ENCODE measurements around the gene NSD1.
"Not testable (repeated sequence)": the region's sequence is repeated elsewhere in the genome, so short reads cannot be mapped to it uniquely, and the experiment has no call there.

Gene NSD1

GRCh38 chr5:177234841-177235240, 101.3 kb downstream of the NSD1 start:
- no peak for DNase-seq

- no peak for DNase-seq
These were observed 108.2 kb downstream of the NSD1 start for GRCh38 chr5:177241768-177242167.

GRCh38 chr5:177242304-177242703, 108.7 kb downstream of the NSD1 start:
- no peak for DNase-seq

- DNase-seq = no peak
These were observed 116.4 kb downstream of the NSD1 start for GRCh38 chr5:177249761-177250537.

- no peak for DNase-seq
These were observed 119.7 kb downstream of the NSD1 start for GRCh38 chr5:177253252-177253651.

GRCh38 chr5:177256296-177256695, 122.7 kb downstream of the NSD1 start:
- DNase-seq = no peak

GRCh38 chr5:177258711-177259110, 125.1 kb downstream of the NSD1 start:
- not testable (repeated sequence) for DNase-seq

GRCh38 chr5:177260961-177261360, 127.4 kb downstream of the NSD1 start:
- DNase-seq = no peak

GRCh38 chr5:177261510-177261909, 127.9 kb downstream of the NSD1 start:
- no peak for DNase-seq

- DNase-seq = no peak
These were observed 130.6 kb downstream of the NSD1 start for GRCh38 chr5:177264178-177264577.

GRCh38 chr5:177265395-177265794, 131.8 kb downstream of the NSD1 start:
- no peak for DNase-seq

GRCh38 chr5:177269232-177269895, 135.8 kb downstream of the NSD1 start:
- DNase-seq = no peak

GRCh38 chr5:177269976-177270375, 136.4 kb downstream of the NSD1 start:
- DNase-seq = no peak

- no peak for DNase-seq
These were observed 137.1 kb downstream of the NSD1 start for GRCh38 chr5:177270653-177271052.

GRCh38 chr5:177271113-177271512, 137.5 kb downstream of the NSD1 start:
- no peak for DNase-seq

- DNase-seq = no peak
These were observed 142.3 kb downstream of the NSD1 start for GRCh38 chr5:177275883-177276282.

GRCh38 chr5:177276886-177277285, 143.3 kb downstream of the NSD1 start:
- DNase-seq = no peak

GRCh38 chr5:177288191-177288590, 154.6 kb downstream of the NSD1 start:
- no peak for DNase-seq

GRCh38 chr5:177290816-177291596, 157.4 kb downstream of the NSD1 start:
- no peak for DNase-seq

- no peak for DNase-seq
These were observed 158.2 kb downstream of the NSD1 start for GRCh38 chr5:177291735-177292134.

- DNase-seq = no peak
These were observed 160.4 kb downstream of the NSD1 start for GRCh38 chr5:177293819-177294581.

GRCh38 chr5:177294632-177295031, 161.1 kb downstream of the NSD1 start:
- DNase-seq = no peak

- peak; percentile 60 for DNase-seq
These were observed 162.4 kb downstream of the NSD1 start for GRCh38 chr5:177295924-177296323.

Data from activated effector memory CD4-positive, alpha-beta T cell treated with anti-CD3 and anti-CD28 coated beads, Interleukin-2, amount 50 U/mL, for 16 hours (primary cell).